A172 (cell line): ENCODE measurements around the gene CTNNBIP1. TPM values are rescaled to one million over a fixed set of nuclear protein-coding genes. Genes with fewer than 3 reads are reported as not detected.

ENCODE experiments used
- DNase-seq: peaks from one replicate; pipeline ENCODE4 v3.0.0-alpha.2; 2015; ENCODE audit warnings: low spot score
- total RNA-seq: library from RNA; depleted of rRNA; stranded (reverse); fragments of >200 nt; shearing (Covaris generic); gene quantifications from 2 replicates; pipeline ENCODE4 v1.2.3, GENCODE V29; 2014

The CTNNBIP1 gene
- total RNA-seq, 1 experiment from 2014 or later: 8.0 TPM

- no peak for DNase-seq
Measured at GRCh38 chr1:9904596-9904995, 5.5 kb downstream of the CTNNBIP1 start.

DNA sequence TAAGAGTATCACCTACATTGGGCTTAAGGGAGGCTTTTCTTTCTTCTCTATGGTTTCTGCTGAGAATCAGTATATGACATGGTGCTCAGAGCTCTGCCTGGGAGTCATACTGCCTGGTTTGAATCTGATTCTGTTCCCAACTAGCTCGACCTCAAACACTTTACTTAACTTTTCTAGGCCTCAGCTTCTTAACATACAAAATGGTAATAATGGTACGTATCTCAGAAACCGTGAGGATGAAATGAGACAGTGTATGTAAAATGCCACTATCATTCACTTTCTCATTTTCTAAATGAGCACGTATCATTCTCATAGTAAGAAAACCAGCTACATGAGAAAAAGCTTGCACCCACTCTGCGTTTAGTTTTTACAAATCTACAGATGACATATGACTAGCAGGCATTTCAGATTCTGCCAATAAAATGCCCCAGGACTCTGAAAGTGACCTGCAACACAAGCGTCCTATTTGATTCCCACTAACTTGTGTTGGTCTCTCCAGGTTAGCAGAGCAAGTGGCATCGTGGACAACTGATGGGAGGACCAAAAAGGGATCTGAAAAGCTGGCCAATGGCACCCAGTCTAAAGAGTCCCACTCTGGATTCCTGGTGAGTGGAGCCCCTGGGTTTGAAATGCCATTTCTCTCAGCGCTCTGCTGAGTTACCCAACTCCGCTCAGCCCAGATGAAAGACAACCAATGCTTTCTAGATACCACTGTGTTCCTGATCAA lies 6.1 kb downstream of the CTNNBIP1 start:
- no peak for DNase-seq

DNA sequence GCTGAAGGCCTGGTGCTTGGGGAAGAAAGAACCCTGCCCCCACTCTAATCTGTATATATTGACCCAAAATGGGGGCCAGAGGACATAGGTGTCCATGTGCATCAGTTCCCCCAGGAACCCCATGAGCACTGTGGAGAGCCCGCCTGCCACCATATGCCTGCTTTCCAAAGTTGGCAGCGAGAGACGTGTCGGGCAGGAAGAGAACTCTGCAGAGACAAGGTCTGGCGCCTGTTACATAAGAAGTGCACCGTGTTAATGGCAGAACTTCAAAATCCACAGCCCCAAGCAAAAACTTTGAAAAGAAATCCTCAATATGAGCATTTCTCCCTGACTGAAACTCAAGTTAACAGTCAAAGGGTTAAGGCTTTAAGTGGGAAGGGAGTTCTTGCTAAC lies 8.0 kb downstream of the CTNNBIP1 start:
- DNase-seq: no peak

DNA sequence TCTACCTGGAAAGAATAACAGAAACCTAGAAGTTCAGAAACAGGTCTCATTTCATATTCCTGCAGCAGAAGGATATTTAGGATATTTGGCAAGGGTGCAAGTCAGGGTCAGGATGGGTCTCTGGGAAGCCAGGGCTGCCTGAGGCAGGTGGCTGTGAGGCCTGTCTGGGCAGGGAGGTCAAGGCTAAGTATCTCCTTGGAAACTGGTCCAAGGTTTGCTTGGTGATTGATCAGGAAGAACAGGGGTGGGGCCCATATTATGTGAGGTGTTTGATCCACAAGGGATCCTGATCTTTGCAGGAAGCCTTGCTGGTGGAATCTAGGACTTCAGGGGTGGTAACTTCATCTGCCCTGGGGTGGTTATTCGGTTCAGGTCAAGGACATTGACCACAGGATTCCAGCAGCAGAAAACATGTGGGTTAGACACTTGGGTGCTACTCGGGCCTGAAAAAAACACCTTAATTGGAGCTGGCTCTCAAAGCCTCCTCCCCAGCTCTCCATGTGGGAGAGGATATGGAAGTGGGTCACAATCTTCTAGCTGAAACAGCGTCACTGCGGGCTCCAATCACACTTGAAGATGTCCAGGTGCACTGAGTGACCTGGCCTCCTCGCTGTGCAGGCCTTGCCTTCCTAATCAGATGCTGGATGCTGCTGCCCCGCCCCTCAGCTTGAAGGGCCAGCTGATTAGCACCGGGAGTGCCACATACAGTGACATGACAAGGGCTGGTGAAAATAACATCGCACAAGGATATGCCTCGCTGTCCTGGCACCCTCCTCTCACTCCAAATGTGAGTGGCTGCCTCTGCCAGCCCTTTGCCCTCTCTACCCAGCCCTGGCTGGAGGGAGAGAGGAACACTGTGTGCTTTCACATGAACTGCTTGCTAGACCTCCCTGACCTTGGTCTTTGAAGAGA lies 8.7 kb downstream of the CTNNBIP1 start:
- DNase-seq: no peak

DNA sequence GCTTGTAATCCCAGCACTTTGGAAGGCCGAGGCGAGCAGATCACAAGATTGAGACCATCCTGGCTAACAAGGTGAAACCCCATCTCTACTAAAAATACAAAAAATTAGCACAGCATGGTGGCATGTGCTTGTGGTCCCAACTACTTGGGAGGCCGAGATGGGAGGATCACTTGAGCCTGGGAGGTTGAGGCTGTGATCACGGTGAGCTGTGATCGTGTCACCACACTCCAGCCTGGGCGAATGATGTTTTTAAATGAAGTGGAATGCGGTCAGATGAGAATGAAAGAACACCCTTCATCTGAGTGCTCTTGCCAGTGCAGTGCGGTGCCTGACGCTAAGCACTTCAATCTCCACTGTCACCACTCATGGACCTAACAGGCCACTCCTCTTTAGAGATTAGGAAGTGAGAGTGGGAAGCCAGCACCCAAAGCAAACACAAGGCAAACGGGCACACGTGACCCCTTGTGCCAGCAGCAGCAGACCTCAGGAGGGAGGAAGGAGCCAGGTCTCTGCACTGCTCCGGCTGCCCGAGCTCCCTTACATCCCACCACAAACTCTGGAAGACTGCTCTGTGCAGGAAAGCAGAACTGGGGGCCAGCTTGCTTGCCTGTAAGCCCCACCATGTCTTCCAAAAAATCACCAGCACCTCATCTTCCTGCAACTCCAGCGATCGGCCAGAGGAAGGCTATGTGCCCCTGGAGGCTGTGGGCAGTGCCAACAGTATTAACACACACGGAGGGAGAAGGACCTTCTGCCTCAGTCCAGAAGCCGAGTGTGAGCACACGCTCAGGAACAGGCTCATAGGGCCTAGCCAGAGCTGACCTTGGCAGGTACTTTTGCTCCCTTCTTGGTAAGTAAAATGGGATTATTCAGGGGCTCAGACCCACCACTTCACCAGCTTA lies 9.7 kb downstream of the CTNNBIP1 start:
- no peak for DNase-seq

- no peak for DNase-seq
Measured at GRCh38 chr1:9894115-9894514, 16.0 kb downstream of the CTNNBIP1 start.

DNA sequence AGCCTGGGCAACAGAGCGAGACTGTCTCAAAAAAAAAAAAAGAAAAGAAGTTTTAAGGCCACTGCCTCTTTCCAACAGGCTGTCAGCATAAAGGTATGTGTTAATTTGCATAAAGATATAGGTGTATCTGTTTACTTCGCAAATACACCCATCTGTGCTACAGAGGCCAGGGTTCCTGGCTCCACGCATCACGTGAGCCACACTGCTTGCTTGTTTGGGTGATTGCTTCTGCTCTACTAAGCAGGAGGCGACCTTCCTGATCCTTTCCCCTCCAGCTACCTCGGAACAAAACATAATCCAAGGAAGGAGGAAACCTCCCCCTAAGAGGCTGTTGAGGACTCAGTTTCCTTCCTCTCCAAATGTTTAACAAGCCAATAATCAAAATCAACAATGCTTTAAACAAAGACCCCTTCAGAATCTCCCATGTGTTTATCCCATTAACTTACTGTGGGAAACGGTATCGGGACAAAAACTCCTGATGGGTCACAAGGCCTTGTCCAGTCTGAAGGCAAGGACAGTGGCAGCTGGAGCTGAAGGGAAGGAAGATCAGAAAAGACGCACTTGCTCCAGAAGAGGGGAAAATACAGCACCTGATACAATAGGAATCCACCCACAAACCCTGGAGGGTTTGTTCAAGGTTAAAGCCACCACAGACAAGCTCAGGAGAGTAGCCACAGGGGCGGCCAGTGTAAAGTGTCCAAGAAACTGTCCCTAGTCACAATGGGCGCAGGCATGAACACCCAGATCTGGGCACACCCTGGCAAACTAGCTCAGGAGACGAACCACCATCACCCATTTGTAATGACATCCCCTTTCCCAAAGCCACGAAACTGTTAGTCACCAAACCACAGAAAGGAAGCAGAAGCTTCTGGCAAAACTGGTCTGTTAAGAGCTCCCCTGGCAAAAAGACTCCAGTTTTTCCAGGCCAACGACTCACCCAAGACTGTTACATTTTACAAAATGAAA lies 17.2 kb downstream of the CTNNBIP1 start:
- DNase-seq: peak; percentile 69

GRCh38 chr1:9891207-9891606 lies 18.9 kb downstream of the CTNNBIP1 start:
- DNase-seq: peak; percentile 26

GRCh38 chr1:9890224-9890731 lies 19.8 kb downstream of the CTNNBIP1 start:
- peak; percentile 80 for DNase-seq

DNA sequence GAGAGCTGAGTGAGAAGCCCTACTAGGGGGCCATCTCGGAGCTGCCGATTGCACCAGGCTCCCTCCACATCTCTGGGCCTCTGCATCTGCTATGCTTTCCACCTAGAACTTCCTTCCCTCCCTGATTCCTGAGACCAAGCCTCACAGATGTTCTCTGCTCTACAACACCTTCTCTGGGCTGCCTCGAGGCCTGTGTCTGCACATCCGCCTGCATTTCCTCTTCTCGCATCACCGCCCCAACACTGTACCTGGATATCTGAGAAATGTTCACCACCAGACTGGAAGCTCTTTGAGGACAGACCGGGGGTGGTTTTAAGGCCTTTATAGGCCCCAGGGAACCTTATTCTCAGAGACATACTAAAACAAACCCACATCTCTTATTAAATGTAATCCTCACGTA lies 20.7 kb downstream of the CTNNBIP1 start:
- DNase-seq: no peak

- no peak for DNase-seq
Measured at GRCh38 chr1:9888886-9889285, 21.2 kb downstream of the CTNNBIP1 start.

GRCh38 chr1:9887070-9887469 lies 23.0 kb downstream of the CTNNBIP1 start:
- DNase-seq: no peak

- peak; percentile 16 for DNase-seq
Measured at GRCh38 chr1:9886092-9886742, 23.9 kb downstream of the CTNNBIP1 start.

DNA sequence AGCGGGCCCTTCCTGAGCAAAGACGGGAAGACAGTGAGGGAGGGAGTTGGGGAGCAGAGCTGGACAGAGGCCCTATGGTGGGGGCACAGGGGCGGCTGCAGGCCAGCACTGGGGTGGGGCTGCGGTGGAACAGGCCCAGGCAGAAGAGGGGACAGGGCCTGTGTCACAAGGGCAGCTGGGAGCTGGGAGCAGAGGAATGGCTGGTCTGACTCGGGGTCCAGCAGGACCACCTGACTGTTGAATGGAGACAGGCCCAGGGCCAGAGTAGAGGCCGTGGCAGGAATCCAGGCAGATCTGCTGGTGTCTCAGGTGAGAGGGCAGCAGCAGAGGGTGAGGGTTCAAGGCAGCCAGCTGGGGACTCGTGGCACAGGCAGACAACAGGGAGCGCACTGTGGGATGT lies 25.3 kb downstream of the CTNNBIP1 start:
- no peak for DNase-seq

DNA sequence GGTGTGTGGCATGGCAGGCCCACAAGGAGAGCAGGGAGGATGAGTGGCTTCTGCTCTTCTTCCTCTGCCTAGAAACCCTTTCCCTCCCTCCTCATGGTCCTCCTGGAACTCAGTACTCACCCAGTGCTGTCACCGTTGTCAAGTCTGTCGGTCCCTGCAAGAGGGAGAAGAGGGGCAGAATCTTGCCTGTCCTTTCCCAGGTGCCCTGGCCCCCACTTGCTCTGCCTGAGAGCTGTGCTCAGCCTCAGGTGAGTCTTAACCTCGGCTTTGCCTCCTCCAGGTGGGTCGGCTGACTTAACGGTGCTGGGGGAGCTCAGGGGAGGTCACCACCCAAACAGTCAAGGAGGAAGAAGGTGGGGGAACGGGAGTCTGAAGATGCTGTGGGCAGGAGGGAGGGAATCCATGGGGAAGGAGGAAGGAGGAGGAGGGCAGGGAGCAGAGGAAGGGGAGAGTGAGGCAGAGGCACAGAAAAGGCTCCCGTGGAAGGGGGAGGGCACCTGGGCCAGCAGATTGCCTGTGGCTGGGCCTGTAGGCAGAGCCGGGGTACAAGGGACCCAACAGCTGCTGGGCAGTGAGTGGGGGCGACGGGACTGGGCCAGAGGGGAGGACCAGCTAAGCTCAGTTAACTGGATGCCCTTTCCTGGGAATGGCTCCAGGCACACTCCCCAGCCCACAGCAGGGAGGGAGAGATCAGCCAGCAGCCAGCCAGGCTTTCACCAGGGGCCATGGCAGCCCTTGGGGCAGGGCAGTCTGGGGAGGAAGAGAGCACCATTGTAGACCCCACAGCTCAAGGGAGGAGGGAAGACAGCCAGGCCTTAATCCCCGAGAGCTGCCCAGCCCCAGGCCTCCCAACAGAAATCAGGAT lies 26.3 kb downstream of the CTNNBIP1 start:
- DNase-seq: no peak

DNA sequence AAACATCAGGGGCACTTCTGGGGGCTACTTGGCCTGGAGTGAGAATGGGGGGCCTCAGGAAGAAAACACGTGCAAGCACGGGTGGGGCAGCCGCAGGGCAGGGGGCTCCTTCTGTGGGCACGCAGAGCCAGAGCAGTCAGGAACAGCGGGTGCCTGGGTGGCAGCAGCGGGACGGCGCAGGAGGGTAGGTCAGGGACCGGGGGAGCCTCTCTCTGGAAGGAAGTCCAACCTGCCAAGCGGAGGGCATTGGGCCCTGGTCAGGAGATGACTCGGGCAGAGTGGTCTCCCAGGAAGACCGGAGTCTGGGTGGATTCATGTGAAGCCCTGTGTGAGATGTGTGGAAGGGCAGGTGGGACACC lies 27.1 kb downstream of the CTNNBIP1 start:
- no peak for DNase-seq

GRCh38 chr1:9882296-9882944 lies 27.6 kb downstream of the CTNNBIP1 start:
- DNase-seq: no peak

DNA sequence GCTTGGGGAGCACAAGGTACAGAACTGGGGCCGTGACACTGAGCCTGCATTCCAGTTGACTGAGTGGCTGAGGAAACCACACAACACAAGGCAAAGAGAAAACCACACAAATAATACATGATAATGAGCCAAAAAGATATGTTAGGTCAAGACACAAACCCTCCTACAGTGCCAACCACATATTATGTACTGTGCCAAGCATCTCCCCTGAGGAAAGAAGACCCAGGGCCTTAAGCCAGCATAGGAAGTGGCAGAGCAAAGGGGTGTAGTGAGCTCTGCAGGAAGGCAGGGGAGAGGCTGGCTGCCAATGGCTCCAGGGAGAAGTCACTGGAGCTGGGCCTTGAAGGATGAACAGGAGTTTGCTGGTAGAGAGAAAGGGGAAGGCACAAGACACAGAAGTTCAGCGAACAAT lies 28.2 kb downstream of the CTNNBIP1 start:
- DNase-seq: peak; percentile 83

- DNase-seq: no peak
Measured at GRCh38 chr1:9878404-9878803, 31.7 kb downstream of the CTNNBIP1 start.
